Upper lobe of left lung (tissue), 6 donors: ENCODE data around the gene GPR153. TPM values are rescaled to one million over a fixed set of nuclear protein-coding genes. Genes with fewer than 3 reads are reported as not detected.

Source experiments
- ATAC-seq, 2 donors: fragments of 200-7000 bp; cut with Tn5 transposase; one replicate each; pipeline ENCODE4 v1.9.1; 2022; ENCODE audit warnings: mild to moderate bottlenecking in 2 of 2, moderate library complexity in 2 of 2; ENCODE audit not compliant: low FRiP score in 2 of 2
- DNase-seq, 2 donors: peaks; one replicate each; pipeline ENCODE4 v3.0.0-alpha.2; 2019 to 2020
- H3K27ac ChIP-seq, 4 donors: fragments of 200-600 bp; sonication (generic); one replicate each; pipeline ENCODE4 v1.5.1; 2016 to 2019
- H3K27me3 ChIP-seq, 4 donors: fragments of 200-600 bp; sonication (generic); one replicate each; pipeline ENCODE4 v1.5.1; 2017 to 2019
- H3K36me3 ChIP-seq, 4 donors: fragments of 200-600 bp; sonication (generic); one replicate each; pipeline ENCODE4 v1.5.1; 2016 to 2019
- H3K4me1 ChIP-seq, 4 donors: fragments of 200-600 bp; sonication (generic); one replicate each; pipeline ENCODE4 v1.5.1; 2018 to 2019
- H3K4me3 ChIP-seq, 4 donors: fragments of 200-600 bp; sonication (generic); one replicate each; pipeline ENCODE4 v1.5.1; 2017 to 2019; ENCODE audit warnings: mild to moderate bottlenecking in 2 of 4, moderate library complexity in 1 of 4
- H3K9me3 ChIP-seq, 4 donors: fragments of 200-600 bp; sonication (generic); one replicate each; pipeline ENCODE4 v1.5.1; 2018 to 2019
- CTCF ChIP-seq, 6 experiments: fragments of 450-650 bp in 4 of 6; fragments of 200-600 bp in 2 of 6; sonication (generic) in 2 of 6; IDR thresholded peaks; one replicate each; pipeline ENCODE4 v1.5.1; 2016 to 2019; ENCODE audit warnings: antibody characterized with exemption in 6 of 6
- EP300 ChIP-seq, 4 donors: sonication (generic); formaldehyde crosslinking; IDR thresholded peaks; one replicate each; pipeline ENCODE4 v1.5.1; 2017; ENCODE audit warnings: antibody characterized with exemption in 4 of 4, control low read depth in 2 of 4
- POLR2A ChIP-seq, 4 donors: fragments of 450-650 bp; IDR thresholded peaks; one replicate each; pipeline ENCODE4 v1.5.1; 2016 to 2017; ENCODE audit warnings: antibody characterized with exemption in 4 of 4, mild to moderate bottlenecking in 2 of 4
- POLR2AphosphoS5 ChIP-seq, 2 donors: sonication (generic); formaldehyde crosslinking; IDR thresholded peaks; one replicate each; pipeline ENCODE4 v1.5.1; 2017; ENCODE audit warnings: antibody characterized with exemption in 2 of 2
- WGBS, 2 donors: methylation state at CpG; one replicate each; pipeline ENCODE4 v1.1.5; 2017 to 2018; 5-methylcytosine and 5-hydroxymethylcytosine counted together
- total RNA-seq, 6 donors: library from RNA; depleted of rRNA in 4 of 6; stranded (reverse); fragments of >200 nt in 4 of 6; gene quantifications; one replicate each; pipeline versions ENCODE4 v1.1.0 to v1.2.1, GENCODE V29; 2016 to 2021
- donor health status: DM: no; HTN: no; CAD: no; lungs with moderate emphysema.
- donor health status: DM: no; HTN: yes; CAD: no; lungs with severe emphysema.

The GPR153 gene
- total RNA-seq, 6 donors from 2014 or later, result 2.4 to 25.7 (median 12.5) TPM

GRCh38 chr1:6285336-6285735 lies 24.4 kb upstream of the GPR153 start:
- 89 to 90% methylated on average over 2 to 11 of the region's 11 CpGs for WGBS, 2 donors
- Histone ChIP-seq H3K27me3 (no peaks in the 10 kb centered on the region), H3K4me3 (no peak overlapping the region), H3K36me3 (no peaks in the 10 kb centered on the region), H3K4me1 (peaks cover 6 to 15% (median 9%) of the 10 kb centered on the region in 4 donors), H3K9me3 (no peaks in the 10 kb centered on the region), H3K27ac (no peak overlapping the region)
- ATAC-seq (no peak), DNase-seq (peak in 1 of 2 donors; percentile 65)
- TF ChIP-seq CTCF (IDR thresholded peaks at IDR 0.05), result no peak
- no peak for TF ChIP-seq POLR2A (IDR thresholded peaks at IDR 0.05)
- no peak for TF ChIP-seq POLR2AphosphoS5 (IDR thresholded peaks at IDR 0.05)
- no peak for TF ChIP-seq EP300 (IDR thresholded peaks at IDR 0.05)

- H3K27me3 ChIP-seq, result no peaks in the 10 kb centered on the region
- no peak for ATAC-seq
Measured at GRCh38 chr1:6282577-6283270, 21.8 kb upstream of the GPR153 start.

GRCh38 chr1:6281511-6282402 lies 20.9 kb upstream of the GPR153 start:
- peak overlapping the region in 1 of 4 donors; percentile 32 for H3K27ac ChIP-seq

More at GRCh38 chr1:6282577-6283270, 21.8 kb upstream of the GPR153 start:
- Histone ChIP-seq H3K27ac (no peak overlapping the region), H3K4me3 (no peak overlapping the region), H3K36me3 (peaks cover 0 to 3% (median 0%) of the 10 kb centered on the region in 4 donors), H3K9me3 (no peaks in the 10 kb centered on the region), H3K4me1 (peaks cover 6 to 11% (median 7%) of the 10 kb centered on the region in 4 donors)
- whole genome bisulfite sequencing, 2 donors, result 92 to 95% methylated on average over 17 of the region's 17 CpGs
- TF ChIP-seq EP300 (IDR thresholded peaks at IDR 0.05), result no peak
- no peak for TF ChIP-seq POLR2A (IDR thresholded peaks at IDR 0.05)
- no peak for TF ChIP-seq CTCF (IDR thresholded peaks at IDR 0.05)
- TF ChIP-seq POLR2AphosphoS5 (IDR thresholded peaks at IDR 0.05), result no peak
- peak in 1 of 2 donors; percentile 37 for DNase-seq

More at GRCh38 chr1:6281511-6282402, 20.9 kb upstream of the GPR153 start:
- no peaks in the 10 kb centered on the region for H3K9me3 ChIP-seq
- DNase-seq, result peak in 1 of 2 donors; percentile 46
- H3K27me3 ChIP-seq, result no peaks in the 10 kb centered on the region
- WGBS, 2 donors, result 89 to 91% methylated on average over 7 to 18 of the region's 19 CpGs
- peaks cover 0 to 3% (median 0%) of the 10 kb centered on the region in 4 donors for H3K36me3 ChIP-seq
- no peak overlapping the region for H3K4me3 ChIP-seq
- H3K4me1 ChIP-seq, result peaks cover 0 to 1% (median under 1%) of the 10 kb centered on the region in 4 donors
- peak in 1 of 2 donors; percentile 32 for ATAC-seq
- TF ChIP-seq POLR2A (IDR thresholded peaks at IDR 0.05) (no peak), EP300 (IDR thresholded peaks at IDR 0.05) (no peak), POLR2AphosphoS5 (IDR thresholded peaks at IDR 0.05) (no peak), CTCF (IDR thresholded peaks at IDR 0.05) (no peak)
